Measurements from ENCODE around the gene TRMT10A. TPM values are rescaled to one million over a fixed set of nuclear protein-coding genes. Genes with fewer than 3 reads are reported as not detected.

Gene TRMT10A
- total RNA-seq: 3.7 TPM
- long read RNA-seq, partial matches to known transcripts: 0 of 7 reads
- long read RNA-seq, other reads (novel, unspliced or antisense): 1 of 7 reads

- H3K27ac ChIP-seq: peak within 1 kb of the TSS; percentile 96
- intact Hi-C loops (cut with DNase I): loop anchor here (10.0 kb wide), 1 partner anchor 381 kb away; the partner anchor contains the start of gene DNAJB14
- peak within 1 kb of the TSS; percentile 63 for H3K4me3 ChIP-seq
- DNase-seq: peak; percentile 99
- H3K36me3 ChIP-seq: no peaks in the 10 kb centered on the region
- H3K9me3 ChIP-seq: no peaks in the 10 kb centered on the region
- no peaks in the 10 kb centered on the region for H3K27me3 ChIP-seq (ENCODE audit: low read depth)
- H3K4me1 ChIP-seq: no peaks in the 10 kb centered on the region
- peak; percentile 97 to 98 for ATAC-seq
- peak; percentile 30 for TF ChIP-seq CTCF (IDR thresholded peaks at IDR 0.05)
These were observed at the start of gene TRMT10A for GRCh38 chr4:99563310-99564186. Gene TRMT10A, minus strand, starts transcription at chr4:99564039. Its CDS starts 4,701 bp downstream, at chr4:99559338.

- no peak for TF ChIP-seq CTCF (IDR thresholded peaks at IDR 0.05)
- intact Hi-C loops (cut with DNase I): no loop called here
- Histone ChIP-seq H3K4me1 (no peaks in the 10 kb centered on the region), H3K9me3 (no peaks in the 10 kb centered on the region), H3K27ac (no peak overlapping the region), H3K27me3 (ENCODE audit: low read depth) (no peaks in the 10 kb centered on the region), H3K36me3 (no peaks in the 10 kb centered on the region), H3K4me3 (no peak overlapping the region)
- no peak for ATAC-seq
- no peak for DNase-seq
These were observed 48.9 kb upstream of the TRMT10A start for GRCh38 chr4:99612704-99613103.

GRCh38 chr4:99612281-99612680 lies 48.4 kb upstream of the TRMT10A start:
- no peaks in the 10 kb centered on the region for H3K27me3 ChIP-seq (ENCODE audit: low read depth)
- no peak for ATAC-seq
- DNase-seq: no peak
- H3K9me3 ChIP-seq: no peaks in the 10 kb centered on the region
- TF ChIP-seq CTCF (IDR thresholded peaks at IDR 0.05): no peak
- no peak overlapping the region for H3K27ac ChIP-seq
- H3K4me1 ChIP-seq: no peaks in the 10 kb centered on the region
- H3K4me3 ChIP-seq: no peak overlapping the region
- intact Hi-C loops (cut with DNase I): no loop called here
- no peaks in the 10 kb centered on the region for H3K36me3 ChIP-seq

GRCh38 chr4:99610605-99611175 lies 46.9 kb upstream of the TRMT10A start:
- TF ChIP-seq CTCF (IDR thresholded peaks at IDR 0.05): no peak
- no peaks in the 10 kb centered on the region for H3K27me3 ChIP-seq (ENCODE audit: low read depth)
- H3K9me3 ChIP-seq: no peaks in the 10 kb centered on the region
- intact Hi-C loops (cut with DNase I): no loop called here
- ATAC-seq (no peak), DNase-seq (no peak)
- H3K36me3 ChIP-seq: no peaks in the 10 kb centered on the region
- no peaks in the 10 kb centered on the region for H3K4me1 ChIP-seq
- H3K4me3 ChIP-seq: no peak overlapping the region
- no peak overlapping the region for H3K27ac ChIP-seq

GRCh38 chr4:99608417-99608816 lies 44.6 kb upstream of the TRMT10A start:
- Histone ChIP-seq H3K27me3 (ENCODE audit: low read depth) (no peaks in the 10 kb centered on the region), H3K36me3 (no peaks in the 10 kb centered on the region), H3K4me1 (no peaks in the 10 kb centered on the region), H3K9me3 (no peaks in the 10 kb centered on the region), H3K27ac (no peak overlapping the region), H3K4me3 (no peak overlapping the region)
- intact Hi-C loops (cut with DNase I): no loop called here
- TF ChIP-seq CTCF (IDR thresholded peaks at IDR 0.05): no peak
- DNase-seq: no peak
- no peak for ATAC-seq

Measured in lower lobe of right lung (tissue), 2 donors.